OCI-LY7 (cell line): ENCODE measurements around the gene CD164L2. TPM values are rescaled to one million over a fixed set of nuclear protein-coding genes. Genes with fewer than 3 reads are reported as not detected.

Experiments used
- BruUV-seq: library from RNA; stranded (reverse); fragments of 400-500 nt; replicated peaks from 2 replicates; lab custom pipeline; 2021; lab: Mats Ljungman, UMichigan
- CTCF ChIA-PET: fragments of 300-600 bp; sonication (Branson Sonifier 250); formaldehyde crosslinking; loops from one replicate; lab custom pipeline; 2022; ENCODE audit warnings: antibody characterized with exemption; ENCODE audit not compliant: unreplicated experiment; lab: Charles Lee
- POLR2A ChIA-PET: fragments of 300-600 bp; sonication (Branson Sonifier 250); formaldehyde crosslinking; loops from one replicate; lab custom pipeline; 2022; ENCODE audit warnings: antibody characterized with exemption; lab: Charles Lee
- DNase-seq: peaks from one replicate; pipeline ENCODE4 v3.0.0-alpha.2; 2015; ENCODE audit warnings: low spot score
- H2AFZ ChIP-seq: fragments of 200-600 bp; sonication (generic), shearing (Covaris generic); 2 replicates; pipeline ENCODE4 v1.6.1; 2014; ENCODE audit warnings: mild to moderate bottlenecking, antibody characterized with exemption, low read length, moderate library complexity
- H3K27ac ChIP-seq: fragments of 200-600 bp; sonication (generic); 2 replicates; pipeline ENCODE4 v1.5.1; 2014; ENCODE audit warnings: mixed run types, low read depth, mild to moderate bottlenecking, moderate library complexity, low read length, inconsistent platforms; ENCODE audit not compliant: poor library complexity, severe bottlenecking
- H3K36me3 ChIP-seq: fragments of 200-600 bp; sonication (generic); 2 replicates; pipeline ENCODE4 v1.6.1; 2014; ENCODE audit warnings: mild to moderate bottlenecking, antibody characterized with exemption, low read length, moderate library complexity, mixed read lengths; ENCODE audit not compliant: insufficient read depth
- H3K4me1 ChIP-seq: fragments of 200-600 bp; sonication (generic); 2 replicates; pipeline ENCODE4 v1.5.1; 2014; ENCODE audit warnings: mild to moderate bottlenecking, low read length; ENCODE audit not compliant: insufficient read depth, poor library complexity, severe bottlenecking
- H3K4me2 ChIP-seq: fragments of 200-600 bp; sonication (generic); 2 replicates; pipeline ENCODE4 v1.6.1; 2014; ENCODE audit warnings: mild to moderate bottlenecking, low read length
- H3K4me3 ChIP-seq: fragments of 200-600 bp; sonication (generic); 2 replicates; pipeline ENCODE4 v1.5.1; 2014; ENCODE audit warnings: mild to moderate bottlenecking, low read depth, low read length; ENCODE audit not compliant: poor library complexity, severe bottlenecking
- H3K79me2 ChIP-seq: fragments of 200-600 bp; sonication (generic); 2 replicates; pipeline ENCODE4 v1.6.1; 2016; ENCODE audit warnings: low read depth, mild to moderate bottlenecking, low read length, moderate library complexity, mixed read lengths; ENCODE audit not compliant: insufficient read depth
- H3K9me2 ChIP-seq: fragments of 200-600 bp; sonication (generic); 2 replicates; pipeline ENCODE4 v1.6.1; 2016; ENCODE audit warnings: mild to moderate bottlenecking, low read length, mixed read lengths; ENCODE audit not compliant: insufficient read depth
- H3K9me3 ChIP-seq: fragments of 200-600 bp; sonication (generic); 2 replicates; pipeline ENCODE4 v1.6.1; 2014; ENCODE audit warnings: mild to moderate bottlenecking, mixed run types, low read length, mixed read lengths
- H4K20me1 ChIP-seq: fragments of 200-600 bp; sonication (generic); 2 replicates; pipeline ENCODE4 v1.6.1; 2014; ENCODE audit warnings: mild to moderate bottlenecking, antibody characterized with exemption, low read length, moderate library complexity, mixed read lengths; ENCODE audit not compliant: insufficient read depth
- EZH2phosphoT487 ChIP-seq: fragments of 200-600 bp; sonication (generic); IDR thresholded peaks from 2 replicates; pipeline ENCODE4 v1.6.1; 2018; ENCODE audit warnings: low read depth, borderline replicate concordance, mild to moderate bottlenecking, mixed run types, antibody characterized with exemption, low read length, moderate library complexity, mixed read lengths
- intact Hi-C: fragments of 100-400 bp; cut with micrococcal nuclease; formaldehyde crosslinking; loops from one replicate; pipeline ENCODE4 v1.10.0; 2022; ENCODE audit not compliant: unreplicated experiment
- total RNA-seq, 2 experiments: library from RNA; depleted of rRNA in 1 of 2; stranded (reverse); fragments of >200 nt in 1 of 2; shearing (Covaris generic) in 1 of 2; gene quantifications; 2 replicates each; pipeline ENCODE4 v1.2.3, GENCODE V29; 2014 to 2022
- TF ChIP-seq, protein P1 (sequence below): fragments of 200-600 bp; sonication (generic); conservative IDR thresholded peaks from 2 replicates; pipeline ENCODE4 v1.5.1; 2014; ENCODE audit warnings: mild to moderate bottlenecking, antibody characterized with exemption, low read length, moderate library complexity, mixed read lengths

Gene CD164L2
- total RNA-seq, 2 experiments from 2014 or later = not detected

DNA sequence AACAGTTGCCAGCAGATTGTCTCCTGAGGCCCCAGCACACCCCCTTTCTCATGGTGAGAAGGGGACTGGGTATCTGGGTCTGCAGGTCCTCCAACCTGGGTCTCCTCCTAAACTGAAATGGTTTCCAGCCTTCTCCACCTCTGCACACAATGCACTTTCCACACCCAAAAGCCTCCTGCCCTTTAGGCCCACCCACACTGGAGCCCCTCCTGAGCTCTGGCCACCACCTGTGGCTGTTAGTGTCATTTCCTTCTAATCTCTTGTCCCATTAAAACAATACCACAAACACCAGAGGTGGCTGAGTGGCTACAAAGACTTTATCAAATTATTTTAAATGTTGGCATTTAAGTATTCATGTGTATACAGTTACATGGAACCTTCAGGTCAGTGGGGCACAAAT lies 20.8 kb upstream of the CD164L2 start:
- BruUV-seq = no TSS peak
- H3K4me2 ChIP-seq = peak overlapping the region; percentile 70
- H3K9me3 ChIP-seq = no peaks in the 10 kb centered on the region
- peaks cover 21% of the 10 kb centered on the region; the same call in 1 of the 2 replicates for H3K36me3 ChIP-seq
- no peaks in the 10 kb centered on the region for H4K20me1 ChIP-seq
- peak; percentile 54 for DNase-seq
- peak overlapping the region; percentile 86 for H3K27ac ChIP-seq
- H2AFZ ChIP-seq = peak overlapping the region; percentile 28; the same call in 1 of the 2 replicates
- intact Hi-C loops = loop anchor here (1.0 to 2.0 kb wide), 4 partner anchors 79 to 202 kb away; no protein-coding TSS in a partner anchor
- ChIA-PET POLR2A (interaction anchor here (0.6 to 1.9 kb wide), 4 partner anchors 25 to 232 kb away, joined by 3 to 6 read pairs (median 4); no protein-coding TSS in a partner anchor), CTCF (interaction anchor here (0.5 to 1.4 kb wide), 4 partner anchors 21 to 203 kb away, joined by 3 to 5 read pairs (median 3); partner anchors contain the start of gene WASF2)
- TF ChIP-seq, protein P1, sequence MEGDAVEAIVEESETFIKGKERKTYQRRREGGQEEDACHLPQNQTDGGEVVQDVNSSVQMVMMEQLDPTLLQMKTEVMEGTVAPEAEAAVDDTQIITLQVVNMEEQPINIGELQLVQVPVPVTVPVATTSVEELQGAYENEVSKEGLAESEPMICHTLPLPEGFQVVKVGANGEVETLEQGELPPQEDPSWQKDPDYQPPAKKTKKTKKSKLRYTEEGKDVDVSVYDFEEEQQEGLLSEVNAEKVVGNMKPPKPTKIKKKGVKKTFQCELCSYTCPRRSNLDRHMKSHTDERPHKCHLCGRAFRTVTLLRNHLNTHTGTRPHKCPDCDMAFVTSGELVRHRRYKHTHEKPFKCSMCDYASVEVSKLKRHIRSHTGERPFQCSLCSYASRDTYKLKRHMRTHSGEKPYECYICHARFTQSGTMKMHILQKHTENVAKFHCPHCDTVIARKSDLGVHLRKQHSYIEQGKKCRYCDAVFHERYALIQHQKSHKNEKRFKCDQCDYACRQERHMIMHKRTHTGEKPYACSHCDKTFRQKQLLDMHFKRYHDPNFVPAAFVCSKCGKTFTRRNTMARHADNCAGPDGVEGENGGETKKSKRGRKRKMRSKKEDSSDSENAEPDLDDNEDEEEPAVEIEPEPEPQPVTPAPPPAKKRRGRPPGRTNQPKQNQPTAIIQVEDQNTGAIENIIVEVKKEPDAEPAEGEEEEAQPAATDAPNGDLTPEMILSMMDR = no peak
- TF ChIP-seq EZH2phosphoT487 = no peak
- peaks cover 67% of the 10 kb centered on the region for H3K4me1 ChIP-seq
- peak overlapping the region; percentile 43 for H3K4me3 ChIP-seq
- no peaks in the 10 kb centered on the region for H3K9me2 ChIP-seq
- no peaks in the 10 kb centered on the region for H3K79me2 ChIP-seq

DNA sequence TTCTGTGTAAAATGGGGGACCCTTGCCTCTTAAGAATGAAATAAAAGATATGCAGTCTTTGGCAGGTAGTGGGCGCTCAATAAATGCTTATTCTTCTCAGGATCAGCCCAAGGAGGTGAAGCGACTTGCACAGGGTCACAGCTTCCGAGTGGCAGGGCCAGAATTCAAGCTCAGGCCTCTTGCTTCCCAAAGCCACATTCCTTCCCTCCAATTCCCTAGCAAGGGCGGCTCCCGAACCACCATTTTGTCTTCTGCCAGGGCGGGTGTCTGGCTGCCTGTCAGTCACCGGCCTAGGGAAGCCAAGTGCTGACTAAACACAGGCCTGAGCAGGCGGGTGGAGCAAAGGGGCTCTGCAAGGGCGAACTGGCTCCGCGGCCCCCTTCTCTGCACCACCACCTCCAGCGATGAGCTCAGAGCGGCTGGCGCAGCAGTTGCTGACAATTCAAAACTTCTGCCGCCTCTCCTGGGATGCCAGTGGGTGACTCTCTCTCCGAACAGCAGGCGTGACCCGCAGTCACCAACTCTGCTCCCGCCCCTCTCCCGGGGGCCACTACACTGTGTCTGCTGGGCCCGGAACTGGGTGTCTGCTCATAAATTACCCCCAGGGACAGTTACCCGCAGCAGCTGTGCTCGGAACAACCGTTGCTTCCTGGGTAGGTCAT lies 20.1 kb upstream of the CD164L2 start:
- H3K4me2 ChIP-seq = peak overlapping the region; percentile 70
- peak overlapping the region; percentile 43 for H3K4me3 ChIP-seq
- CTCF ChIA-PET = interaction anchor here (0.5 to 1.4 kb wide), 5 partner anchors 22 to 204 kb away, joined by 3 to 6 read pairs (median 3); partner anchors contain the start of gene WASF2
- peak overlapping the region; percentile 28 for H2AFZ ChIP-seq
- no peaks in the 10 kb centered on the region for H3K9me2 ChIP-seq
- peaks cover 13% of the 10 kb centered on the region; the same call in 1 of the 2 replicates for H3K36me3 ChIP-seq
- peak; percentile 87 for DNase-seq
- POLR2A ChIA-PET = interaction anchor here (0.8 to 1.9 kb wide), 3 partner anchors 35 to 80 kb away, joined by 3 to 6 read pairs (median 3); no protein-coding TSS in a partner anchor
- H3K9me3 ChIP-seq = no peaks in the 10 kb centered on the region
- H3K79me2 ChIP-seq = no peaks in the 10 kb centered on the region
- H3K4me1 ChIP-seq = peaks cover 62% of the 10 kb centered on the region
- peak overlapping the region; percentile 86 for H3K27ac ChIP-seq
- no peaks in the 10 kb centered on the region for H4K20me1 ChIP-seq
- intact Hi-C loops = loop anchor here (1.0 to 2.0 kb wide), 4 partner anchors 80 to 203 kb away; no protein-coding TSS in a partner anchor
- TF ChIP-seq, protein P1 = peak; percentile 84
- no peak for TF ChIP-seq EZH2phosphoT487
- no TSS peak for BruUV-seq
